OCI-M2 (cell line): ENCODE results near the gene PTPRT.

Experiments
- DNase-seq: peaks from one replicate; lab custom pipeline; 2025; ENCODE audit not compliant: unreplicated experiment; lab: John Stamatoyannopoulos, UW

PTPRT gene

GRCh38 chr20:42646250-42646649 is 543.5 kb downstream of the PTPRT start:
- DNase-seq: no peak

DNA sequence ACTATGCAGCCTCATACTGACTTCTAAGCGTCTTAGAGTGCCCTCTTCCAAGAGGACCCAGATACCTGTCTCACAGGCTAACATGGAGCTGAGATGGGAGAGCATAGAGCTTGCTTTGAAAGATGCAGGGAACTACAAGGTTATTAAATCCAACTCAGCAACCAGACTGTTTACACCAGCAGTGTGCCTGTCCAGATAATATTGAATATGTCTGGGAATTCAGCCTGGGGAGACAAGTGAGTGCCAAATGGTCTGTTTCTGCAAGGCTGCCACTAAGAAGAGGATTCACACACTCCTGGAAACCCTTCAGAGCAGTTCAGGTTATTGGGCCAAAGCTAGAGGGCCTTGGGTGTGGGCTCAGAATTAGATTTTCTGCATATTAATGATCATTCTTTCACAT is 547.8 kb downstream of the PTPRT start:
- no peak for DNase-seq

- DNase-seq: no peak
These were observed 550.6 kb downstream of the PTPRT start for GRCh38 chr20:42639140-42639539.

DNA sequence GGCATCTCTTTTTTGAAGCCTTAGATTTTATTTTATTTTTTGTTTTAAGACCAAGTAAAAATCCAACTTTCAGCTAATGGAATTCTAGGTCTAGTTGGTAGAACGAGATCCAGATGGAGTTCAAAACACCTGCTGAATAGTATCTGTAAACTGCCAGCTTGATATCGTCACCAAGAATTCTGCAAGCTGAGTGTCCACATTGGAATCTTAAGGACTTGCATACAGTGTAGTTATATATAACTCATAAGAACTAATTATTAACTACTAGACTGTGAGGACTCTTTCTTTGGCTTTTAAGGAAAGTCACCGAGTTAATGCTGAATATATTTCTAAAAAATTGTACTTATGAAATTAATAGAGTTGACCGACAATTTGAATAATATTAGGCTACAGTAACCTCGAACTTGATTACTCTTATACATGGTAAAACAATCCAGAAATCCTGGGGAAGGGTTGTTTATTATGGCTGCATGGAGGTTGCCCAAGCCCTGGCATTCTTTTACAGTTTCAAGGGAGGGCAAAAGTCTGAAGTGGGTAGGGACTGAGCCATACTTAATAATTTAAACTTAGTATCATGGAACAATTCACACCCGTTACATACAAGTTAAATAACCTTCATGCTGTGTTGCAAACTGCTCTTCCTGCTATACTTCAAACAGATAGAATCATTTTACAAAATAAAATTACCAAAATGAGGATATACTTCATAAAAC is 553.9 kb downstream of the PTPRT start:
- no peak for DNase-seq

DNA sequence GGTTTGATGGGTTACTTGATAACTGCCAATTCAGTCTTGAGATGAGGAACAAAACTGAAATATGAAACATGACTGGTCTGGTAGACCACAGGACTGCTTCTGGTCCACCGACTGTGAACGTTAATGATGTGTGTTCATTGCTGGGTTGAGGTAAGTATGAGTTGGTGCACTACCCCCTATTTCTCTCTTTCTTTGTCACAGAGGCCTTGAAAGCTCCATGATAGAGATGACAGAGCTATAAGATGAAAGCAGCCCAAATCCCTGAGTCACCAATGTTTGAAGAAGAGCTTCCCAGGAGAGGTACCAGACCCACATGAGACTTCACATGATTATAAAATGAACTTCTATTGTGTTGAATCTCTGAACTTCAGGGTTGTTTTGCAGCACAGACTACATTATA is 555.5 kb downstream of the PTPRT start:
- DNase-seq: no peak

DNA sequence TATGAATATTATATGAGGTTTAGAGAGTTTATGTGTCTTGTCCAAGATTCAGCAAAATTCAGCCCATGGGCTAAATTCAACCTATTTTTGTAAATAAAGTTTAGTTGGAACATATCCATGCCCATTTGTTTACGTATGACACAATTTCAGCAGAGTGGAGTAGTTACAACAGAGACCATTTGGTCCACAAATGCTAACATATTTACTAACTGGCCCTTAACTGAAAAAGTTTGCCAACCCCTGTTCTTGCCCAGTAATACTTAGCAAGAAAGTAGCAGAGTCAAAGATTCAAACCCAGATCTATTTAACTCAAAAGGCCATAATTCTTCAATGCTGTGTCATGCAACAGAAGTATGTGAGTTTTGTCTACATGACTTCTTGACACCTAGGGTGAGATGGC is 561.0 kb downstream of the PTPRT start:
- no peak for DNase-seq

DNA sequence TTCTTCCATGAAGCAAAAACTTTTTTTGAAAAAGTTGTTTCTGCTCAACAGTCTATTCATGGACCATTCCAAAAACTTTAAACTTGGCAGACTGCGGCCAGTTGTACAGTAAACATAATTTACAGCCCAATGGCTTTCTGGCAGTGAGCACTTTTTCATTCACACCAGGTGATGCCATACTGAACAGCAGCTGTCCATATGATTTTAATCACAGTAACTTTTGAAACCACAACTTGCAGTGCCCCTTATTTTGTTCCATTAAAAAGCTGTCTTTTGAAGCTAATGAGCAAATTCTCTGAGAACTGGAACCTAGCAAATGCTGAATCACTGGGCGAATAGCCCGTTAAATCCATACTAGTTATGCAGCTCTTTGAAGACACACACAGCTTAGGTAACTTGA is 576.6 kb downstream of the PTPRT start:
- DNase-seq: no peak

DNA sequence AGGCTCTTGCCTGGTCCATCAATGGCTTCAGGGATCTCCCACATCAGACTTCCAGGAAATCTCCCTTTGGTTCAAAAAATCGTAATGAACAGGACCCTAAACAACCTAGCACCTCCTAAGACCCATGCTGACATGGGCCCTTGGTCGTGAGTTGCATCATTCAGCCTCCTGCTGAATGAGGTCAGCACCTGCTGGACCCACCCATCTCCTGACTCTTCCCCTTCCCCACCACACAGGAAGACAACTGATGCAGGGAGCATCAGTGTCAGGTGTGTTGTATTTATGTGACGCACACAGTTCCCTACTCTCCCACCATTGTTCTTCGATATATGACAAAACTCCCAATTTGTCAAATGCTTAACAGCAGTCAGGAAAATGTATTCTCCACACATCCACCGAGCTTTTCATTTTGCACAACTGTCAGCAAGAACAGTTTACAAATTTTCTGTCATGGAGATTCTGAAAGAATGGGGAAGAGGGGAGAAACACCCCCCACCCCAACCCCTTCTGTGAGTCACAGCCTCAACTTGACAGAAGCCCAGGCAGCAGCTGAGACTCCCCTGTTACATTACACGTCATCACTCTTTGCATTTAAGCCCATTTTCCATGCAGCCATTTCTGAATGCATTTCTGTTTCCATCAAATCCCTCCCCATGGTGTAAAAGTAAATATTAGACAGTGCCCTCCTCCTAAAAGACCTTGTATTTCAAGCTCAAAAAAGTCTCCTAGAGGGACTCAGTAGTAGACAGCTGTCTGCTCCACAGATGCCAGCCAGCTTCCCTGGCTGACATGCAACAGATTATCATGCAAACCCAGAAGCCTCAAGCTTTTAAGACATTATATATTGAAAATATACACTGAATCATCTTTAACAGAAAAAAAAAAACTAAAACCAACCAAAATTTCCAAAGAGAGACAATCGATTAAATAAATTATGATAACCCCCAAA is 577.5 kb downstream of the PTPRT start:
- DNase-seq: no peak

DNA sequence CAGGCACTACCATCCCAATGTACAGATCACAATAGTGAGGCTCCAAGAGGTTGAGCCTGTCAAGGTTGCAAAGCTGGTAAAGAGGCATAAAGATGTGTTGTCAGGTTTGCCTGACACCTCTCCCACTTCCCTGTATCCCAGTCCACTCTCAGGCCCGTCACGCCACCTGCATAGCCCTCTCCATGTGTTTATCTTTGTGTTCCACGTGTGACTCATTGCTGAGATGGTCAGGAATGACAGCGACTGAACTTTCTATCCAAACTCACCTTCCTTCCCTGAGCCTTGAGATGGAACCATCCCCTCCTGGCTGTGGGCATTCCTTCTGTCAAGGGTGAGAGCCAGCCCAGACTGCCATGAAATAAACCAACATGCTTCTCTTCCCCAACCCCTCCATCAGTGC is 578.3 kb downstream of the PTPRT start:
- no peak for DNase-seq

DNA sequence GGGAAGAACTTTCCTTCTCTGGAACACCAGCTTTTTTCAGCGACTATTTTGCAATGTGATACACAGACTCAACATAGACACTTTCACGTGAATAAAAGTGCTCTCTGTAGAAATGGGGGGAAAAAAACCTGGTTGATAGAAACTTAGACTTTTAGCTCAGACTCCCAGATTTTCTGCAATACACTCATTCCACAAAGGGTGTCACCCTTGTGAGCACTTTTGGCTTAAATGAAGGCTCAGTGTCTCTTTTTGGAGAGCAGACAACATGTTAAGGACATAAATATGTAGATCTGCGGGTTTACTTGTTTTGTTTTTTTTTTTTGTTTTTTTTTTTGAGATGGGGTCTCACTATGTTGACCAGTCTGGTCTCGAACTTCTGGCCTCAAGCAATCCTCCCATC is 579.6 kb downstream of the PTPRT start:
- no peak for DNase-seq

GRCh38 chr20:42609618-42610017 is 580.1 kb downstream of the PTPRT start:
- no peak for DNase-seq

DNA sequence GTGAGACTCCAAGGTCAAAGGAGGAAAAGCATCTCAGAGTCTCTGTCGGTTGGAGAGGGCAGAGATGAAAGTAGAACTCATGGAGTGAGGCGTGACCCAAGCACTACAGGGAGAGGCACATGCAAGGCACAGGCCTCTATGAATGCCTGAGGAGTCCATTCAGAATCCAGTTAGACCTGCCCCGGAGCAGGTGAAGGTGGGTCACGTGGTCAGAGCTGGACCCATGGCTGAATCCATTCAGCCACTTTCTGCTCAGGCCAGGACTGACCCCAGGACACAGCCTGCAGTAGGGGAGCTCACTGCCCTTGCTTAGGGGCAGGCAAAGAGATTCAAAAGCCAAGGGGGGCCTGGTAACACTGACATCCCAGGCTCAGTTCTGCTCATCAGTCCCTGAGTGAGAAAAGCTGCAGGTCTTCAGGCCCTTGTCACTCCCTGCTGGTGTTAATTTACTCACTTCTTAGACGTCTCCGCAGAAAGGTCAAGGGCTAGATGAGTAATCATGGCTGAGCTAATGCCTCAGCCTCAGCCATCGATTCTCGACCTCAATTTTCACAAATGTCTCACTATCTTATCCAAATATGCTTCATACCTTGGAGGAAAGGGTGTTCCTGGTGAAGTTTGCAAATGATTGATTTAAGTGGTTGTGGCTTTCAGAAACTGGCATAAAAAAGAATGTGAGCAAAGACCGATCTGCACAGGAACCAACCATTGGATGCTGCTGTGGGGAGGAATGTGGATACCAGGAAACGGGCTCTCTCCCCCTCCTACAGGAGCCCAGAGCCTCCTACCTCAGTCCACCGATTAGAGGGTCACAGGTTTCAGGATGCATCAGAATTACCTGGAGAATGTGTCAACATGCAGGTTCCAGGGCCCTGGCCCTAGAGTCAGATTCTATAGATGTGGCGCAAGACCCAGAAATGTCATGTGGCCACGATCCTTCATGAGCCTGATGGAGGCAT is 584.4 kb downstream of the PTPRT start:
- no peak for DNase-seq

GRCh38 chr20:42603655-42604054 is 586.1 kb downstream of the PTPRT start:
- DNase-seq: no peak

- no peak for DNase-seq
These were observed 591.1 kb downstream of the PTPRT start for GRCh38 chr20:42598581-42598980.

- DNase-seq: no peak
These were observed 594.1 kb downstream of the PTPRT start for GRCh38 chr20:42595625-42596024.

- DNase-seq: no peak
These were observed 595.0 kb downstream of the PTPRT start for GRCh38 chr20:42594659-42595058.

- no peak for DNase-seq
These were observed 595.7 kb downstream of the PTPRT start for GRCh38 chr20:42594011-42594410.

- no peak for DNase-seq
These were observed 599.6 kb downstream of the PTPRT start for GRCh38 chr20:42589976-42590639.

DNA sequence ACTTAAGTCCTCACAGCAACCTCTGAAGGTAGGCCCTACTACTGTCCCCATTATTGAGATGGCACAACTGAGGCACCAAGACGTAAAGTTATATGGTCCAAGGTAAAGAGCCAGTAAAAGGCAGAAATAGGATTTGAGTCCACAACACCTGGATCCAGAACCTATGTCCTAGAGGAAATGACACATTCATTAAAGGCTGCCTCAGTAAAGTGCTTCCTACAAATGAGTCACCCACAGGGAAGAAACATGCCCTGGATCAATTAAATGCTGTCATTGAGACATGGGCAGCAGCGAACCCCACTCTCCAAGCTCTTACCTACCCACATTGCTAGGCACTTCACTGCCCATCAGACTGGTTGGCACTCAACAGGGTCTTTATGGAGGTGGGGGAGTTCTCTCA is 600.9 kb downstream of the PTPRT start:
- no peak for DNase-seq

DNA sequence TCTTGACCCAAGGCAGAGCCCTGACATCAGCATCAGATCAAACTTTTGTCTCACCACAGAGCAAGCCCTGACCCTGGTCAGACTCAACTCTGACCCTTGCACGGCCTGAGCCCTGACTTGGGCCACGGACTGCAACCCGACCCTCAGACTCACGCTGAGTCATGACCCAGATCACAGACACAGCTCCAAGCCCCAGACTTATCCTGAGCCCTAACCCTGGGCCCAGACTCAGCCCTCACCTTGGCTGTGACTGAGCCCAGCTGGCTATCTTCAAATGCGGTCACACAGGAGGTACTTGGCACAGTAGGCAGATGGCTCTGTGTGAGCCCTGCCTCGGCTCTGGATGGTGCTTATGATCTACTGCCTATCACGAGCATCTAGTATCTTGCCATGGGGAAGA is 602.3 kb downstream of the PTPRT start:
- DNase-seq: no peak

DNA sequence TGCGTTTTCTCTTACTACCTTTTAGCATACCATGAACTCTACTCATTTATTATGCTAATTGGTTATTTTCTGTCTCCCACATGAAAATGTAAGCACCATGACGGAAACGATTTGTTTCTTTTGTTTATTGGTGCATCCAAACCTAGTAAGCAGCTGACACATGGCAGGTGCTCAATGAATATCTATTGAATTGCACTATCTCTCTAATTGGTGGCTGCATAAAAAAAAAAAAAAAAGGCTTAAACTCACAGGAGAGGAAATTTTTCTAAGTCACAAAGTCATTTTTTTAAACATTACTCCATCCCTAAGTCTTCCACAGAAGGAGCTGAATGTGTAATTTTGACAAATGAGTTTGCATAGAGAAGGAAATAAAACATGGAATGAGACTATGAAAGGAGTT is 608.4 kb downstream of the PTPRT start:
- no peak for DNase-seq
